Left ventricle myocardium superior (tissue), 1 donor: ENCODE data around the gene BST1. TPM values are rescaled to one million over a fixed set of nuclear protein-coding genes. Genes with fewer than 3 reads are reported as not detected.

Source experiments
- ATAC-seq: fragments of 200-7000 bp; cut with Tn5 transposase; one replicate; pipeline ENCODE4 v1.9.1; 2020; ENCODE audit warnings: mild to moderate bottlenecking, moderate library complexity
- DNase-seq: peaks from one replicate; pipeline ENCODE4 v3.0.0-alpha.2; 2020
- intact Hi-C: fragments of 100-400 bp; cut with micrococcal nuclease; formaldehyde crosslinking; loops from one replicate; pipeline ENCODE4 v1.11.0; 2022
- total RNA-seq: library from RNA; stranded (reverse); fragmentation: NEBNext Ultra II Directional; extraction: Animal tissue kit (Norgen Biotek cat#: 25700); gene quantifications from one replicate; pipeline ENCODE4 v1.2.1, GENCODE V29; 2021
- donor health status: DM: no; HTN: yes; CAD: no; lungs with severe emphysema.

The BST1 gene
- total RNA-seq, 1 donor from 2014 or later: 3.6 TPM

DNA sequence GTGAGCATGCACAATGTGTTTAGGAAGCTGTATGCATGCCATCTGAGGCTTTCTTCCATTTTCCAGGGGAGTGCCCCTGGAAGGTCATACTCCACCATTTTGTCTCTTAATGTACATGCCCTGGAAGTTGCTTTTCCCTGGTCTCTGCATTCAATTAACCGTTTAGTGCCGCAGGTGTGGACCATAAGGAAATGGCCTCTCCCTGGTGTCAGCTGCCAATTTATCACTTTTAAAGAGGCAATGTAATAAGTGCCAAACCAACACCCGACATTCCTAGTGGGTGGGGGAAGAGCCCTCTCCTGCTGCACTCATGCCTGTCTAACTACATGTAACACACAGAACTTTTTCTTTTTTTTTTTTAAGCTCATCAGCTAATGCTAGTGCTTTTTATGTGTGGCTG lies 7.1 kb upstream of the BST1 start:
- intact Hi-C loops: no loop called here
- ATAC-seq (no peak), DNase-seq (no peak)

DNA sequence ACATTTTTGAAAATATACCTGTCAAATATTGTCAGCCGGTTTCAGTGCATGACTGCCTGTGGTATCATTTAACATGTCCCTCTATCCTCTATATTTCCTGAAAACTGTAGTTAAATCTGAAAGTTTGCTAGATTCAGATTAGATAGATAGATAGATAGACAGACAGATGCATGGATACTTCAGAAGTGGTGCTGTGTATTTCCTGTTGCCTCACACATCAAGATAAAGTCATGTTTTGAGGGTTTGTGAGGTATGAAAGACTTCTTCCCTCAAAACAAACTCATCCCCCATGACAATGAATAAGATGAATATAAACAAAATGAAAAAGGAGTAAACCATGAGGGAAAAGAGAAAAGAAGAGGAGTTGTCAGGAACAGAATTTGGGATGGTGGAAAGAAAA lies 6.0 kb upstream of the BST1 start:
- intact Hi-C loops: no loop called here
- ATAC-seq (no peak), DNase-seq (no peak)

- DNase-seq: no peak
- peak; percentile 16 for ATAC-seq
- intact Hi-C loops: loop anchor here (10.0 kb wide), 1 partner anchor 1871 kb away; the partner anchor contains the start of gene LAP3
These were observed 574 bp downstream of the BST1 start for GRCh38 chr4:15703439-15703838.

DNA sequence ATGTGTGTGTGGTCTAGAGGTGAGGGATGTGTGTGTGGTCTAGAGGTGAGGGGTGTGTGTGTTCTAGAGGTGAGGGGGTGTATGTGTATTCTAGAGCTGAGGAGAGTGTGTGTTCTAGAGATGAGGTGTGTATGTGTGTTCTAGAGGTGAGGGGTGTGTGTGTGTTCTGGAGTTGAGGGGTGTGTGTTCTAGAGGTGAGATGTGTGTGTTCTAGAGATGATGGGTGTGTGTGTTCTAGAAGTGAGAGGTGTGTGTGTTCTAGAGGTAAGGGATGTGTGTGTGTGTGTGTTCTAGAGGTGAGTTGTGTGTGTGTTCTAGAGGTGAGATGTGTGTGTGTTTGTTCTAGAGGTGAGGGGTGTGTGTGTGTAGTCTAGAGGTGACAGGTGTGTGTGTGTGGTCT lies 1.3 kb downstream of the BST1 start:
- intact Hi-C loops: loop anchor here (10.0 kb wide), 1 partner anchor 1871 kb away; the partner anchor contains the start of gene LAP3
- ATAC-seq: no peak

GRCh38 chr4:15706646-15707362 lies 3.9 kb downstream of the BST1 start:
- intact Hi-C loops: loop anchor here (10.0 kb wide), 1 partner anchor 1868 kb away; the partner anchor contains the start of gene LAP3
- no peak for ATAC-seq
- no peak for DNase-seq

More for the DNA sequence above, 1.3 kb downstream of the BST1 start:
- DNase-seq: no peak

GRCh38 chr4:15707363-15707715 lies 4.5 kb downstream of the BST1 start:
- ATAC-seq (no peak), DNase-seq (no peak)
- intact Hi-C loops: loop anchor here (10.0 kb wide), 1 partner anchor 1867 kb away; the partner anchor contains the start of gene LAP3

GRCh38 chr4:15711762-15712161 lies 8.9 kb downstream of the BST1 start:
- intact Hi-C loops: no loop called here
- DNase-seq (no peak), ATAC-seq (no peak)

GRCh38 chr4:15712214-15712613 lies 9.3 kb downstream of the BST1 start:
- intact Hi-C loops: no loop called here
- no peak for ATAC-seq
- DNase-seq: no peak

DNA sequence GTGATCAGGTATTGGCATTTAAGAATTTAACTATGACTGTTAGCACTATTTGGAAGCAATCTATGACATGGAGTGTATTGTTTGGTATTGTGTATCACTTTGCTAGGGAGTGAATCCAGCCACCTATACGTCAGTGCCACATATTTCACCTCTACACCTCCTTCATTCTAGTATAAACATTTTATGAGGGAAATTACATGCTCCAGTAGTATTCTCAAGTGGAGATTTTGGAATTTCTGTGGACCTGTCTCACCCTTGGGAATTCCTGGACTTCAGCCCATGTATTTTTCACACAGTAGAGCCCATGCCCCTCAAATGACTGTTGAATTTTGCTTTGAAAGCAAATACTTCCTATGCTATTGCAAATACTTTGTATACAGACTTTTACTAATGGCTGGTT lies 11.3 kb downstream of the BST1 start:
- no peak for DNase-seq
- ATAC-seq: no peak
- intact Hi-C loops: no loop called here

DNA sequence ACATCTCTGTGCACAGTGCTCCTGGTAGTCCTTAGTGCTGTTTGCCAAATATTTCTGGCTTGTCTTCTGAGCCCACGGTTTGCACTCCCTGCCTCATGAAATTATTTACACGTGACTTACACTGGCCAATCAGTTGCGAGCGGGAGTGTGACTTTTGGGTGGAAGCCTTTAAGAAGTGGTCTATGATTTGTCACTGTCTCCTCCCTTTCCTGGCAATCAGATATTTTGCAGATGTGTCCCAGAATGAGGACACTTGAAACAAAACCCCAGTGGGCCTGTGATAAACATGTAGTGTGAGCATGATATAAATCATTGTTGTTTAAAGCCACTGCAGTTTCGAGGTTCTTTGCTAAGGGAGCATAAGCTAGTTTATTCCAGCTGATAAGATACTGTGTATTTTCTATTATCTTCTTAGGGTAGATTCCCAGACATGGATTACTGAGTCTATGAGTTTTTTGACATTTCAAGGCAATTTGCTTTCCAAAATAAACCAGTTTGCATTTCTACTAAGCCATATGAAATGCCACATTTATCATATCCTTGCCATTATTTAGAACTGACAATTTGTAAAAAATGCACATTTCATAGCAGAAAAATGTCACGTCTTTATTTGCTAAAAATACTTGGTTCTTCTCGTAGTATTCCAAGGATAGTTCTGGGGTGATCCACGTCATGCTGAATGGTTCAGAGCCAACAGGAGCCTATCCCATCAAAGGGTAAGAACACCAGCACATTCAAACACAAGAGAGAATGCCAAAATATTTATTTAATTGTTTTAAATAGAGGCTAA lies 12.0 kb downstream of the BST1 start:
- ATAC-seq: peak; percentile 68
- no peak for DNase-seq
- intact Hi-C loops: no loop called here

DNA sequence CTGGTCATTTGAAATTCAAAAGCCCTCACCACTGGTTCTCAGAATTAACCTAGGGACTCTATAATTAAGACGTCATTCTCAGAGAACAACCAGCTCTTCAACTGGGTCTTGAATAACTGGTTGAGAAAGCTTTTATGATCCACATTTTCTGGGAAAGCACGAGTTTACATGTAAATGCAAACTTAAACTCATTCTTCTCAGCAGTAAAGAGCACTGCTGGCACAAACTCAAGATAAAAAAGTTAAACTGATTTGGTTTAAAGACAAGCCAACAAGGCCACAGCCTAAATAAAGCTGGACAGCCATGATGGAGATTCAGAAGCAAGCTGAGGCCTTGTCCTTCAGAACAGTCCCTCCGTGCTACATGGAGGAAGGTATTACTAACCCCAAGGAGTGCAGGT lies 13.2 kb downstream of the BST1 start:
- intact Hi-C loops: no loop called here
- no peak for DNase-seq
- ATAC-seq: no peak

DNA sequence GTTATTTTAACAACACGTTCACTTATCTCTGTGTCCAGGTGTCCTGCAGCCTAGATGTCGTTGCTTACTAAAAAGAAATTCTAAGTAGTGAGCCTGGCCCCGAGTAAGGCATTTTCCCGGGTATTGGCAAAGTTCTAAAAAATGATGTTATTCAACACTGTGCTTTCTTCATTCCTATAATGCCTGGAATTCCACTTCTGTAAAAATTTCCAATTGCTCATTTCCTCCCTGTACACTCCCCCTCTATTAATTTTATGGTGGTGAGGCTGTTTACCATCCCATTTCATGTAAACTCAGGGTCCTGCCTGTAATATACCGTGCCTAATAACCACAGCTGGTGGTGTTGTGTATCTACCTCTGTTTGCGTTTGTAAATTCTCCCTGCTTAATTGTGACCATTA lies 14.2 kb downstream of the BST1 start:
- DNase-seq: no peak
- no peak for ATAC-seq
- intact Hi-C loops: no loop called here

DNA sequence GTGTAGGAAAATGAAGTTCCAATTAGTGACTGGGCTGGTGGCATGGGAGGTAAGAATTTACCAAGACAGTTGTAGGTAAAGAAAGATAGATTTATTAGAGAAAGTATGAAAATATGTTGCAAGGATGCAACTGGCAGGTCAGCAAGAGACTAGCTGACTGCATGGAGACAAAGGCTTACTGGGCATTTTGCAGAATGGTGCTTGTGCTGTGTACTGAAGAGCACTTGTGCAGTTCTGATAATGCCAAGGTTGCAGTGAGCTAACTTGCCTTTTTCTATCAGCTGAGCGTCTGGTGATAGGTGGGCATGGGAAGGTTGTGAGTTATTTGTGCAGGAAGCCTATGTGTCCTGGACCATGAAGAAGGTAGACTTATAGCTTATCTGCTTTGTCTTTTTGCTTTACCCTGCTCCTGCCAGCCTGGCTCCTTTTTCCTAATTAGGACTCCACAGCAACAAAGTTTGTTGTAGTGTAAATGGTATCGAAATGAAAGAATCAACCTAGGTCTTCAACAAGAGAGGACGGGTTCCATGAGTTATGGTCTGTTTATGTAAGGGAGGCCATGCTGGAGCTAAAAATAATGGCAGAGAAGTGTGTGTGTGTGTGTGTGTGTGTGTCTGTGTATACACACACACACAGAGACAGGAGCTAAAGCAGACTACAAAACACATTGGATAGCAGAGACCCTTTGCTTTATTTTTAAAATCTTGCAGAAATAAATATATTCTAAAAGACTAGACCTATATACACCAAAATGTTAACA lies 15.0 kb downstream of the BST1 start:
- ATAC-seq: peak; percentile 45
- intact Hi-C loops: no loop called here
- no peak for DNase-seq

- intact Hi-C loops: no loop called here
- ATAC-seq: no peak
- no peak for DNase-seq
These were observed 15.6 kb downstream of the BST1 start for GRCh38 chr4:15718465-15718864.

- no peak for ATAC-seq
- no peak for DNase-seq
- intact Hi-C loops: no loop called here
These were observed 16.1 kb downstream of the BST1 start for GRCh38 chr4:15718959-15719358.

DNA sequence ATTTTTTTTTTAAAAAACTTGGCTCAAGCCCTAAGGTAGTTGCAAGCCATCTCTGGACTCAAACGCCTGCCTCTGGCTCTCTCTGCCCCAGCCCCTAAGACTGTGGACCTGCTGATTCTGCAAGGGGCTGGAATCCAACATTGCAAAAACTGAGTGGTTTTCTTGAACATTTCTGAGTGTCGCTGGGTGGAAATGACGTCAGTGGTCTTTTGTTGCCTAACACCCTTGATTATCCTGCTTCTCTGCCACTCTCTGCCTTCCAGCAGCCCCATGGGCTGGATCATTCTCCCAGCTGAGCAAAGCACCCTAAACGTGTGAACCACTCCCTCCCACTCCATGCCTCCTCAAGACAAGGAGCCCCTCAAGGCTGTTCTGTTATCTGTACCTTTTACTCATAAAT lies 16.6 kb downstream of the BST1 start:
- intact Hi-C loops: no loop called here
- ATAC-seq (no peak), DNase-seq (no peak)

- no peak for ATAC-seq
- intact Hi-C loops: no loop called here
- no peak for DNase-seq
These were observed 18.0 kb downstream of the BST1 start for GRCh38 chr4:15720851-15721250.

GRCh38 chr4:15725608-15726007 lies 22.7 kb downstream of the BST1 start:
- ATAC-seq (no peak), DNase-seq (no peak)
- intact Hi-C loops: no loop called here

- intact Hi-C loops: loop anchor here (10.0 kb wide), 1 partner anchor 225 kb away; no protein-coding TSS in a partner anchor
- ATAC-seq: peak; percentile 45
- DNase-seq: no peak
These were observed 27.2 kb downstream of the BST1 start for GRCh38 chr4:15729910-15730533.
